ENCODE measurements around the gene PGLYRP2.

Gene PGLYRP2

GRCh38 chr19:15498910-15499309, 19.6 kb upstream of the PGLYRP2 start:
- Histone ChIP-seq H2AFZ (ENCODE audit: low read length) (no peak overlapping the region), H3K4me1 (ENCODE audit: control insufficient read depth in 2 of 2, insufficient read depth in 1 of 2, low read depth in 1 of 2, low read length in 2 of 2) (no peaks in the 10 kb centered on the region), H4K91ac (ENCODE audit: low read depth, low read length, poor library complexity) (no peak overlapping the region), H2BK12ac (ENCODE audit: low read length) (no peak overlapping the region), H3K4ac (ENCODE audit: low read length) (no peak overlapping the region), H3K23ac (ENCODE audit: low read depth, low read length, poor library complexity) (no peak overlapping the region), H3K79me1 (ENCODE audit: low read depth, low read length) (no peaks in the 10 kb centered on the region), H3K4me2 (ENCODE audit: insufficient read depth, low read length, poor library complexity, severe bottlenecking) (no peak overlapping the region), H3K27ac (replicated peaks; ENCODE audit: low read length) (no peak overlapping the region), H3K18ac (ENCODE audit: low read length) (no peak overlapping the region), H3K14ac (ENCODE audit: low read length) (no peak overlapping the region), H2BK120ac (ENCODE audit: low read depth, low read length) (no peak overlapping the region), H2AK5ac (ENCODE audit: low read depth, low read length) (no peak overlapping the region), H3K36me3 (replicated peaks in 1 of 2; ENCODE audit: control insufficient read depth in 2 of 2, insufficient read depth in 2 of 2, low read length in 2 of 2) (no peaks in the 10 kb centered on the region), H3K27me3 (ENCODE audit: control insufficient read depth in 3 of 3, insufficient read depth in 3 of 3, low read depth in 1 of 3, low read length in 3 of 3) (peaks cover 0 to 18% (median 0%) of the 10 kb centered on the region in 3 experiments), H2BK5ac (ENCODE audit: low read length) (no peak overlapping the region), H2BK15ac (ENCODE audit: low read length) (no peak overlapping the region), H4K8ac (ENCODE audit: low read depth, low read length) (no peak overlapping the region), H3K9ac (ENCODE audit: low read depth, low read length, poor library complexity) (no peak overlapping the region), H3K4me3 (ENCODE audit: low read length in 2 of 2) (no peak overlapping the region), H3K9me3 (replicated peaks in 1 of 2; ENCODE audit: control insufficient read depth in 2 of 2, insufficient read depth in 1 of 2, low read depth in 1 of 2, low read length in 2 of 2) (peaks cover 0 to 2% of the 10 kb centered on the region in 2 donors)
- no CpG with 5 or more reads among the region's 6 CpGs for WGBS, 2 donors (ENCODE audit: extremely low coverage in 2 of 2, insufficient read length in 2 of 2, insufficient replicate concordance in 1 of 2)
- DNase-seq (ENCODE audit: low spot score), result no peak

- no peaks in the 10 kb centered on the region for H3K79me1 ChIP-seq (ENCODE audit: low read depth, low read length)
- H3K9me3 ChIP-seq (replicated peaks in 1 of 2; ENCODE audit: control insufficient read depth in 2 of 2, insufficient read depth in 1 of 2, low read depth in 1 of 2, low read length in 2 of 2), result peaks cover 0 to 2% of the 10 kb centered on the region in 2 donors
- no peak overlapping the region for H2BK15ac ChIP-seq (ENCODE audit: low read length)
- no peak overlapping the region for H2AFZ ChIP-seq (ENCODE audit: low read length)
- no peaks in the 10 kb centered on the region for H3K36me3 ChIP-seq (replicated peaks in 1 of 2; ENCODE audit: control insufficient read depth in 2 of 2, insufficient read depth in 2 of 2, low read length in 2 of 2)
- no peak overlapping the region for H4K91ac ChIP-seq (ENCODE audit: low read depth, low read length, poor library complexity)
- H3K4ac ChIP-seq (ENCODE audit: low read length), result no peak overlapping the region
- no peak overlapping the region for H3K9ac ChIP-seq (ENCODE audit: low read depth, low read length, poor library complexity)
- H2BK5ac ChIP-seq (ENCODE audit: low read length), result no peak overlapping the region
- DNase-seq (ENCODE audit: low spot score), result no peak
- peaks cover 0 to 18% (median 0%) of the 10 kb centered on the region in 3 experiments for H3K27me3 ChIP-seq (ENCODE audit: control insufficient read depth in 3 of 3, insufficient read depth in 3 of 3, low read depth in 1 of 3, low read length in 3 of 3)
- no peak overlapping the region for H3K18ac ChIP-seq (ENCODE audit: low read length)
- no peak overlapping the region for H2AK5ac ChIP-seq (ENCODE audit: low read depth, low read length)
- H3K4me1 ChIP-seq (ENCODE audit: control insufficient read depth in 2 of 2, insufficient read depth in 1 of 2, low read depth in 1 of 2, low read length in 2 of 2), result no peaks in the 10 kb centered on the region
- H3K4me2 ChIP-seq (ENCODE audit: insufficient read depth, low read length, poor library complexity, severe bottlenecking), result no peak overlapping the region
- H3K14ac ChIP-seq (ENCODE audit: low read length), result no peak overlapping the region
- H3K4me3 ChIP-seq (ENCODE audit: low read length in 2 of 2), result no peak overlapping the region
- WGBS, 2 donors (ENCODE audit: extremely low coverage in 2 of 2, insufficient read length in 2 of 2, insufficient replicate concordance in 1 of 2), result no CpG with 5 or more reads among the region's 10 CpGs
- no peak overlapping the region for H2BK12ac ChIP-seq (ENCODE audit: low read length)
- H3K27ac ChIP-seq (replicated peaks; ENCODE audit: low read length), result no peak overlapping the region
- no peak overlapping the region for H4K8ac ChIP-seq (ENCODE audit: low read depth, low read length)
- H2BK120ac ChIP-seq (ENCODE audit: low read depth, low read length), result no peak overlapping the region
- H3K23ac ChIP-seq (ENCODE audit: low read depth, low read length, poor library complexity), result no peak overlapping the region
Measured at GRCh38 chr19:15498156-15498858, 19.0 kb upstream of the PGLYRP2 start.

- H2BK5ac ChIP-seq (ENCODE audit: low read length), result no peak overlapping the region
- no peak overlapping the region for H2BK15ac ChIP-seq (ENCODE audit: low read length)
- no peak for DNase-seq (ENCODE audit: low spot score)
- no peak overlapping the region for H2BK120ac ChIP-seq (ENCODE audit: low read depth, low read length)
- no peak overlapping the region for H2AK5ac ChIP-seq (ENCODE audit: low read depth, low read length)
- no peak overlapping the region for H3K4me2 ChIP-seq (ENCODE audit: insufficient read depth, low read length, poor library complexity, severe bottlenecking)
- H3K36me3 ChIP-seq (replicated peaks in 1 of 2; ENCODE audit: control insufficient read depth in 2 of 2, insufficient read depth in 2 of 2, low read length in 2 of 2), result no peaks in the 10 kb centered on the region
- H3K9ac ChIP-seq (ENCODE audit: low read depth, low read length, poor library complexity), result no peak overlapping the region
- no peak overlapping the region for H4K8ac ChIP-seq (ENCODE audit: low read depth, low read length)
- H2AFZ ChIP-seq (ENCODE audit: low read length), result no peak overlapping the region
- H4K91ac ChIP-seq (ENCODE audit: low read depth, low read length, poor library complexity), result no peak overlapping the region
- no peak overlapping the region for H3K14ac ChIP-seq (ENCODE audit: low read length)
- no peak overlapping the region for H3K18ac ChIP-seq (ENCODE audit: low read length)
- no peak overlapping the region for H3K23ac ChIP-seq (ENCODE audit: low read depth, low read length, poor library complexity)
- no peaks in the 10 kb centered on the region for H3K79me1 ChIP-seq (ENCODE audit: low read depth, low read length)
- no peak overlapping the region for H3K4me3 ChIP-seq (ENCODE audit: low read length in 2 of 2)
- WGBS, 2 donors (ENCODE audit: extremely low coverage in 2 of 2, insufficient read length in 2 of 2, insufficient replicate concordance in 1 of 2), result no CpG with 5 or more reads among the region's 1 CpG
- peaks cover 0 to 6% (median 0%) of the 10 kb centered on the region in 3 experiments for H3K27me3 ChIP-seq (ENCODE audit: control insufficient read depth in 3 of 3, insufficient read depth in 3 of 3, low read depth in 1 of 3, low read length in 3 of 3)
- no peak overlapping the region for H3K4ac ChIP-seq (ENCODE audit: low read length)
- no peak overlapping the region for H3K27ac ChIP-seq (replicated peaks; ENCODE audit: low read length)
- H2BK12ac ChIP-seq (ENCODE audit: low read length), result no peak overlapping the region
- no peaks in the 10 kb centered on the region for H3K4me1 ChIP-seq (ENCODE audit: control insufficient read depth in 2 of 2, insufficient read depth in 1 of 2, low read depth in 1 of 2, low read length in 2 of 2)
- H3K9me3 ChIP-seq (replicated peaks in 1 of 2; ENCODE audit: control insufficient read depth in 2 of 2, insufficient read depth in 1 of 2, low read depth in 1 of 2, low read length in 2 of 2), result no peaks in the 10 kb centered on the region
Measured at GRCh38 chr19:15495151-15495550, 15.8 kb upstream of the PGLYRP2 start.

GRCh38 chr19:15488489-15489226, 9.4 kb upstream of the PGLYRP2 start:
- no peak overlapping the region for H3K4ac ChIP-seq (ENCODE audit: low read length)
- DNase-seq (ENCODE audit: low spot score), result no peak
- H3K4me1 ChIP-seq (ENCODE audit: control insufficient read depth in 2 of 2, insufficient read depth in 1 of 2, low read depth in 1 of 2, low read length in 2 of 2), result no peaks in the 10 kb centered on the region
- H3K23ac ChIP-seq (ENCODE audit: low read depth, low read length, poor library complexity), result no peak overlapping the region
- H3K27me3 ChIP-seq (ENCODE audit: control insufficient read depth in 3 of 3, insufficient read depth in 3 of 3, low read depth in 1 of 3, low read length in 3 of 3), result no peaks in the 10 kb centered on the region
- WGBS, 2 donors (ENCODE audit: extremely low coverage in 2 of 2, insufficient read length in 2 of 2, insufficient replicate concordance in 1 of 2), result no CpG with 5 or more reads among the region's 13 CpGs
- H3K9me3 ChIP-seq (replicated peaks in 1 of 2; ENCODE audit: control insufficient read depth in 2 of 2, insufficient read depth in 1 of 2, low read depth in 1 of 2, low read length in 2 of 2), result peaks cover 0 to 5% of the 10 kb centered on the region in 2 donors
- H2BK12ac ChIP-seq (ENCODE audit: low read length), result no peak overlapping the region
- no peak overlapping the region for H2BK5ac ChIP-seq (ENCODE audit: low read length)
- no peak overlapping the region for H3K18ac ChIP-seq (ENCODE audit: low read length)
- no peaks in the 10 kb centered on the region for H3K79me1 ChIP-seq (ENCODE audit: low read depth, low read length)
- no peak overlapping the region for H4K91ac ChIP-seq (ENCODE audit: low read depth, low read length, poor library complexity)
- H4K8ac ChIP-seq (ENCODE audit: low read depth, low read length), result no peak overlapping the region
- no peak overlapping the region for H3K9ac ChIP-seq (ENCODE audit: low read depth, low read length, poor library complexity)
- no peak overlapping the region for H2AFZ ChIP-seq (ENCODE audit: low read length)
- no peak overlapping the region for H2BK120ac ChIP-seq (ENCODE audit: low read depth, low read length)
- no peak overlapping the region for H3K4me3 ChIP-seq (ENCODE audit: low read length in 2 of 2)
- H3K27ac ChIP-seq (replicated peaks; ENCODE audit: low read length), result no peak overlapping the region
- no peak overlapping the region for H3K14ac ChIP-seq (ENCODE audit: low read length)
- no peak overlapping the region for H2BK15ac ChIP-seq (ENCODE audit: low read length)
- no peaks in the 10 kb centered on the region for H3K36me3 ChIP-seq (replicated peaks in 1 of 2; ENCODE audit: control insufficient read depth in 2 of 2, insufficient read depth in 2 of 2, low read length in 2 of 2)
- H2AK5ac ChIP-seq (ENCODE audit: low read depth, low read length), result no peak overlapping the region
- no peak overlapping the region for H3K4me2 ChIP-seq (ENCODE audit: insufficient read depth, low read length, poor library complexity, severe bottlenecking)
